CD1c-positive myeloid dendritic cell (primary cell): ENCODE results near the gene AANAT.

Experiments
- DNase-seq: peaks from one replicate; pipeline ENCODE4 v3.0.0-alpha.2; 2016; ENCODE audit errors: extremely low spot score

Gene AANAT

GRCh38 chr17:76442341-76443338 is 24.8 kb upstream of the AANAT start:
- no peak for DNase-seq

- no peak for DNase-seq
Measured at GRCh38 chr17:76444518-76445311, 22.7 kb upstream of the AANAT start.

GRCh38 chr17:76445697-76446448 is 21.5 kb upstream of the AANAT start:
- no peak for DNase-seq

- DNase-seq: peak; percentile 52
Measured at GRCh38 chr17:76446449-76447231, 20.8 kb upstream of the AANAT start.

- no peak for DNase-seq
Measured at GRCh38 chr17:76447931-76448652, 19.3 kb upstream of the AANAT start.

GRCh38 chr17:76449126-76449525 is 18.3 kb upstream of the AANAT start:
- no peak for DNase-seq

- DNase-seq: no peak
Measured at GRCh38 chr17:76451506-76451905, 15.9 kb upstream of the AANAT start.

- peak; percentile 33 for DNase-seq
Measured at GRCh38 chr17:76452127-76452659, 15.2 kb upstream of the AANAT start.

GRCh38 chr17:76452660-76453430 is 14.6 kb upstream of the AANAT start, which contains the start of gene UBE2O:
Gene UBE2O (minus strand): TSS chr17:76453152. CDS start chr17:76453141, 11 bp downstream.
- DNase-seq: peak; percentile 95

GRCh38 chr17:76453431-76453743 is 14.0 kb upstream of the AANAT start:
- DNase-seq: no peak

- DNase-seq: no peak
Measured at GRCh38 chr17:76458580-76459490, 8.6 kb upstream of the AANAT start.

GRCh38 chr17:76459674-76460073 is 7.7 kb upstream of the AANAT start:
- no peak for DNase-seq

- DNase-seq: no peak
Measured at GRCh38 chr17:76461765-76462555, 5.4 kb upstream of the AANAT start.

- DNase-seq: no peak
Measured at GRCh38 chr17:76462556-76463290, 4.7 kb upstream of the AANAT start.

GRCh38 chr17:76466775-76467130 is 650 bp upstream of the AANAT start:
- DNase-seq: no peak

- no peak for DNase-seq
Measured at GRCh38 chr17:76467809-76468633, 618 bp downstream of the AANAT start.
